NCI-H2227 (cell line): ENCODE data around the gene DCST2.

Experiments
- DNase-seq: peaks from one replicate; lab custom pipeline; 2025; ENCODE audit not compliant: unreplicated experiment; lab: John Stamatoyannopoulos, UW

Gene DCST2

GRCh38 chr1:155070158-155070621 is 36.6 kb upstream of the DCST2 start:
- peak; percentile 83 for DNase-seq

- DNase-seq, result peak; percentile 83
These were observed 36.1 kb upstream of the DCST2 start for GRCh38 chr1:155069551-155070157.

- DNase-seq, result no peak
These were observed 35.0 kb upstream of the DCST2 start for GRCh38 chr1:155068599-155068998.

GRCh38 chr1:155066777-155067176 is 33.2 kb upstream of the DCST2 start:
- DNase-seq, result no peak

GRCh38 chr1:155064832-155065429 is 31.4 kb upstream of the DCST2 start:
- no peak for DNase-seq

- DNase-seq, result peak; percentile 82
These were observed 30.7 kb upstream of the DCST2 start for GRCh38 chr1:155064111-155064831.

- peak; percentile 83 for DNase-seq
These were observed 30.0 kb upstream of the DCST2 start, which contains the start of gene EFNA4 for GRCh38 chr1:155063550-155064110. Gene EFNA4, plus strand, starts transcription at chr1:155063740. Its CDS starts 84 bp downstream, at chr1:155063824.

- DNase-seq, result peak; percentile 78
These were observed 29.3 kb upstream of the DCST2 start for GRCh38 chr1:155062702-155063411.

- peak; percentile 48 for DNase-seq
These were observed 28.6 kb upstream of the DCST2 start for GRCh38 chr1:155062151-155062686.

- DNase-seq, result peak; percentile 93
These were observed 28.0 kb upstream of the DCST2 start for GRCh38 chr1:155061381-155062150.

GRCh38 chr1:155060736-155061135 is 27.2 kb upstream of the DCST2 start:
- DNase-seq, result no peak

- DNase-seq, result no peak
These were observed 24.2 kb upstream of the DCST2 start for GRCh38 chr1:155057788-155058211.

- no peak for DNase-seq
These were observed 23.5 kb upstream of the DCST2 start for GRCh38 chr1:155057104-155057503.

GRCh38 chr1:155053531-155054105 is 20.0 kb upstream of the DCST2 start:
- no peak for DNase-seq

GRCh38 chr1:155052439-155053395 is 19.1 kb upstream of the DCST2 start:
- DNase-seq, result no peak

GRCh38 chr1:155051777-155052398 is 18.3 kb upstream of the DCST2 start:
- DNase-seq, result peak; percentile 72

GRCh38 chr1:155051342-155051776 is 17.8 kb upstream of the DCST2 start:
- no peak for DNase-seq
